ENCODE results near the gene BSDC1. TPM values are rescaled to one million over a fixed set of nuclear protein-coding genes. Genes with fewer than 3 reads are reported as not detected.

The BSDC1 gene
- total and polyA plus RNA-seq, 2 of the 13 experiments (the other 11 are each of a cell fraction or from before 2014, with no cell fraction given), result 40.3 to 64.2 TPM

DNA sequence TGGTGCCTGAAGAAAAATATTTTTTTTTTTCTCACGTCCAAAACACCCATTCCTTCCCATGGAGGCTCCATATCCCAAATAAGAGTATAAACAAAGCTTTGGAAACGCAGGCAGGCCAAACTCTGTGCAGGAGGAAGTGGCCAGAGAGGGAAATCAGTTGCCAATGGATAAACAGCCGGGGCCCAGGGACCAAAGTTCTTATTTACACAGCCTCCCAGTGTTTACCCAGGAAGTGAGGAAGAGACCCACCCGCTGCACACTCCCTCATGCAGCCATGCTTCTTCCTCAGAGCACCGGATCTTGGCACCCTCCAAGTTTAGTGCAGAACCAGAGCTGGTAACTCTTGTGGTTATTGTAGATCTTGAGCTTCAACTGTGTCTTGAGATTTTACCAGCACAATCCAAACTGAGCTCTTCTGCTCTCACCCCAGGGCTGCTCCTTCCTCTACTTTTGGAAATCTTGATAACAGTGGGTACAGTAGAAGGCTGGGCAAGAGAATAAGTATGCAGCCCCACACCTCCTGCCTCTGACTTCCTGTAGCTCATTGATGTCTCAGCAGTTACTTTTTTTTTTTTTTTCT, 72.4 kb downstream of the BSDC1 start (continued):
- no peak for TF ChIP-seq ZBTB8A (CRISPR knock-in tag; IDR thresholded peaks at IDR 0.05; ENCODE audit: borderline replicate concordance, low read depth)
- peak; percentile 92 for TF ChIP-seq MED1 (CRISPR knock-in tag; IDR thresholded peaks at IDR 0.05)
- no peak for TF ChIP-seq ZNF777 (CRISPR knock-in tag; IDR thresholded peaks at IDR 0.05)
- TF ChIP-seq HOXA5 (CRISPR knock-in tag; IDR thresholded peaks at IDR 0.05), result peak; percentile 72; the same call in 1 of the 2 replicates
- TF ChIP-seq, protein P1, sequence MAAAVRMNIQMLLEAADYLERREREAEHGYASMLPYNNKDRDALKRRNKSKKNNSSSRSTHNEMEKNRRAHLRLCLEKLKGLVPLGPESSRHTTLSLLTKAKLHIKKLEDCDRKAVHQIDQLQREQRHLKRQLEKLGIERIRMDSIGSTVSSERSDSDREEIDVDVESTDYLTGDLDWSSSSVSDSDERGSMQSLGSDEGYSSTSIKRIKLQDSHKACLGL (CRISPR knock-in tag; IDR thresholded peaks at IDR 0.05), result peak; percentile 16; the same call in 1 of the 2 replicates
- TF ChIP-seq ZNF557 (CRISPR knock-in tag; IDR thresholded peaks at IDR 0.05), result no peak
- TF ChIP-seq ZSCAN12 (CRISPR knock-in tag; IDR thresholded peaks at IDR 0.05), result 0 out of 2 replicates have a peak, but pooled peaks have one; percentile 47
- TF ChIP-seq ESRRA (CRISPR knock-in tag; IDR thresholded peaks at IDR 0.05; ENCODE audit: low read depth), result peak; percentile 41; the same call in 1 of the 2 replicates
- no peak for TF ChIP-seq MZF1 (CRISPR knock-in tag; IDR thresholded peaks at IDR 0.05; ENCODE audit: borderline replicate concordance)
- TF ChIP-seq ZNF263 (CRISPR knock-in tag; IDR thresholded peaks at IDR 0.05), result no peak
- no peak for TF ChIP-seq MBNL3 (CRISPR knock-in tag; conservative IDR thresholded peaks at IDR 0.05)
- TF ChIP-seq, protein P2, sequence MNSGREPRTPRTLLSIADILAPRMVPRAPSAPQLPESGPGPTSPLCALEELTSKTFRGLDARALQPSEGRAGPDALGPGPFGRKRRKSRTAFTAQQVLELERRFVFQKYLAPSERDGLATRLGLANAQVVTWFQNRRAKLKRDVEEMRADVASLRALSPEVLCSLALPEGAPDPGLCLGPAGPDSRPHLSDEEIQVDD (CRISPR knock-in tag; IDR thresholded peaks at IDR 0.05; ENCODE audit: borderline replicate concordance), result no peak
- TF ChIP-seq, protein P3, sequence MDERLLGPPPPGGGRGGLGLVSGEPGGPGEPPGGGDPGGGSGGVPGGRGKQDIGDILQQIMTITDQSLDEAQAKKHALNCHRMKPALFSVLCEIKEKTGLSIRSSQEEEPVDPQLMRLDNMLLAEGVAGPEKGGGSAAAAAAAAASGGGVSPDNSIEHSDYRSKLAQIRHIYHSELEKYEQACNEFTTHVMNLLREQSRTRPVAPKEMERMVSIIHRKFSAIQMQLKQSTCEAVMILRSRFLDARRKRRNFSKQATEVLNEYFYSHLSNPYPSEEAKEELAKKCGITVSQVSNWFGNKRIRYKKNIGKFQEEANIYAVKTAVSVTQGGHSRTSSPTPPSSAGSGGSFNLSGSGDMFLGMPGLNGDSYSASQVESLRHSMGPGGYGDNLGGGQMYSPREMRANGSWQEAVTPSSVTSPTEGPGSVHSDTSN (CRISPR knock-in tag; IDR thresholded peaks at IDR 0.05), result no peak
- peak; percentile 72; the same call in 1 of the 2 replicates for TF ChIP-seq MIER3 (CRISPR knock-in tag; IDR thresholded peaks at IDR 0.05; ENCODE audit: borderline replicate concordance)
- TF ChIP-seq REPIN1 (CRISPR knock-in tag; IDR thresholded peaks at IDR 0.05; ENCODE audit: borderline replicate concordance, low read depth), result 0 out of 2 replicates have a peak, but pooled peaks have one; percentile 30
- TF ChIP-seq, protein P4, sequence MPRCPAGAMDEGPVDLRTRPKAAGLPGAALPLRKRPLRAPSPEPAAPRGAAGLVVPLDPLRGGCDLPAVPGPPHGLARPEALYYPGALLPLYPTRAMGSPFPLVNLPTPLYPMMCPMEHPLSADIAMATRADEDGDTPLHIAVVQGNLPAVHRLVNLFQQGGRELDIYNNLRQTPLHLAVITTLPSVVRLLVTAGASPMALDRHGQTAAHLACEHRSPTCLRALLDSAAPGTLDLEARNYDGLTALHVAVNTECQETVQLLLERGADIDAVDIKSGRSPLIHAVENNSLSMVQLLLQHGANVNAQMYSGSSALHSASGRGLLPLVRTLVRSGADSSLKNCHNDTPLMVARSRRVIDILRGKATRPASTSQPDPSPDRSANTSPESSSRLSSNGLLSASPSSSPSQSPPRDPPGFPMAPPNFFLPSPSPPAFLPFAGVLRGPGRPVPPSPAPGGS (CRISPR knock-in tag; IDR thresholded peaks at IDR 0.05), result peak; percentile 67; the same call in 1 of the 2 replicates
- TF ChIP-seq, protein P5, sequence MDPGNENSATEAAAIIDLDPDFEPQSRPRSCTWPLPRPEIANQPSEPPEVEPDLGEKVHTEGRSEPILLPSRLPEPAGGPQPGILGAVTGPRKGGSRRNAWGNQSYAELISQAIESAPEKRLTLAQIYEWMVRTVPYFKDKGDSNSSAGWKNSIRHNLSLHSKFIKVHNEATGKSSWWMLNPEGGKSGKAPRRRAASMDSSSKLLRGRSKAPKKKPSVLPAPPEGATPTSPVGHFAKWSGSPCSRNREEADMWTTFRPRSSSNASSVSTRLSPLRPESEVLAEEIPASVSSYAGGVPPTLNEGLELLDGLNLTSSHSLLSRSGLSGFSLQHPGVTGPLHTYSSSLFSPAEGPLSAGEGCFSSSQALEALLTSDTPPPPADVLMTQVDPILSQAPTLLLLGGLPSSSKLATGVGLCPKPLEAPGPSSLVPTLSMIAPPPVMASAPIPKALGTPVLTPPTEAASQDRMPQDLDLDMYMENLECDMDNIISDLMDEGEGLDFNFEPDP (CRISPR knock-in tag; conservative IDR thresholded peaks at IDR 0.05), result no peak
- peak; percentile 75 for TF ChIP-seq CREM (IDR thresholded peaks at IDR 0.05)
- TF ChIP-seq CREM (CRISPR knock-in tag; IDR thresholded peaks at IDR 0.05), result no peak
- no peak for TF ChIP-seq ZNF30 (CRISPR knock-in tag; IDR thresholded peaks at IDR 0.05)
- no peak for TF ChIP-seq NKX3-1 (CRISPR knock-in tag; IDR thresholded peaks at IDR 0.05)
- TF ChIP-seq THAP11 (CRISPR knock-in tag; IDR thresholded peaks at IDR 0.05), result peak; percentile 77
- no peak for TF ChIP-seq ZNF101 (CRISPR knock-in tag; IDR thresholded peaks at IDR 0.05; ENCODE audit: borderline replicate concordance, low read depth)
- no peak for TF ChIP-seq ZNF660 (CRISPR knock-in tag; IDR thresholded peaks at IDR 0.05; ENCODE audit: borderline replicate concordance, low read depth)
- TF ChIP-seq POGZ (CRISPR knock-in tag; IDR thresholded peaks at IDR 0.05), result 0 out of 2 replicates have a peak, but pooled peaks have one; percentile 49
- no peak for TF ChIP-seq SOX13 (IDR thresholded peaks at IDR 0.05)
- TF ChIP-seq SOX13 (CRISPR knock-in tag; conservative IDR thresholded peaks at IDR 0.05 in 1 of 2, IDR thresholded peaks at IDR 0.05 in 1 of 2), result peak in 1 of 2 experiments; percentile 71; a peak in 2 of 4 replicates
- peak; percentile 62; the same call in 1 of the 2 replicates for TF ChIP-seq ZNF264 (CRISPR knock-in tag; IDR thresholded peaks at IDR 0.05)

Data from HepG2 (cell line).